Right lobe of liver (tissue), 6 donors: ENCODE data around the gene RHOH. TPM values are rescaled to one million over a fixed set of nuclear protein-coding genes. Genes with fewer than 3 reads are reported as not detected.

Experiments used
- ATAC-seq, 4 donors: fragments of 200-7000 bp; cut with Tn5 transposase; one replicate each; pipeline ENCODE4 v1.9.1; 2020; ENCODE audit warnings: mild to moderate bottlenecking in 4 of 4, moderate library complexity in 4 of 4
- DNase-seq, 3 donors: peaks; one replicate each; pipeline ENCODE4 v3.0.0-alpha.2; 2020
- H3K27ac ChIP-seq, 3 donors: fragments of 200-600 bp; one replicate each; pipeline ENCODE4 v1.8.0; 2022
- H3K27me3 ChIP-seq, 2 donors: fragments of 200-600 bp; one replicate each; pipeline ENCODE4 v1.8.0; 2022
- H3K36me3 ChIP-seq, 4 donors: fragments of 200-600 bp; sonication (generic) in 1 of 4; one replicate each; pipeline versions ENCODE4 v1.5.1 to v1.8.0; 2017 to 2022; ENCODE audit warnings: control low read depth in 1 of 4
- H3K4me1 ChIP-seq, 4 donors: fragments of 200-600 bp; sonication (generic) in 1 of 4; one replicate each; pipeline versions ENCODE4 v1.5.1 to v1.8.0; 2017 to 2022; ENCODE audit warnings: control low read depth in 1 of 4
- H3K4me3 ChIP-seq, 3 donors: fragments of 200-600 bp; one replicate each; pipeline ENCODE4 v1.8.0; 2022
- H3K9me3 ChIP-seq, 4 donors: fragments of 200-600 bp; sonication (generic) in 1 of 4; one replicate each; pipeline versions ENCODE4 v1.5.1 to v1.8.0; 2017 to 2022; ENCODE audit warnings: control low read depth in 1 of 4
- CTCF ChIP-seq, 4 donors: fragments of 200-600 bp in 3 of 4; fragments of 450-650 bp in 1 of 4; IDR thresholded peaks; one replicate each; pipeline versions ENCODE4 v1.5.1 to v1.8.0; 2016 to 2022; ENCODE audit warnings: antibody characterized with exemption in 4 of 4, mild to moderate bottlenecking in 2 of 4
- POLR2A ChIP-seq: fragments of 450-650 bp; IDR thresholded peaks from one replicate; pipeline ENCODE4 v1.6.1; 2017; ENCODE audit warnings: antibody characterized with exemption, mild to moderate bottlenecking
- whole genome bisulfite sequencing: methylation state at CpG from one replicate; pipeline ENCODE4 v1.1.6; 2018; ENCODE audit warnings: low coverage, low lambda C conversion rate; ENCODE audit not compliant: insufficient coverage; ENCODE audit errors: missing lambda C conversion rate; 5-methylcytosine and 5-hydroxymethylcytosine counted together
- intact Hi-C, 2 donors: fragments of 100-400 bp; cut with DNase I; formaldehyde crosslinking; loops; one replicate each; pipeline versions ENCODE4 v1.11.2 to v1.14.1; 2022
- total RNA-seq, 6 experiments: library from RNA; depleted of rRNA in 2 of 6; stranded (reverse); fragments of >200 nt in 2 of 6; fragmentation: NEBNext Ultra II Directional in 3 of 6; extraction: Animal tissue kit (Norgen Biotek cat#: 25700) in 3 of 6; gene quantifications; one replicate each; pipeline versions ENCODE4 v1.1.0 to v1.2.4, GENCODE V29; 2016 to 2023
- donor health status: DM: no; HTN: yes; CAD: no.
- donor health status: DM: no; HTN: no; CAD: no.
- donor health status: DM: no; HTN: no; CAD: no.
- donor health status: DM: no; HTN: yes; CAD: no.
- donor health status: DM: no; HTN: yes; CAD: no.

The RHOH gene
- total RNA-seq, 6 experiments from 2014 or later = 0.25 to 1.2 (median 0.62) TPM

DNA sequence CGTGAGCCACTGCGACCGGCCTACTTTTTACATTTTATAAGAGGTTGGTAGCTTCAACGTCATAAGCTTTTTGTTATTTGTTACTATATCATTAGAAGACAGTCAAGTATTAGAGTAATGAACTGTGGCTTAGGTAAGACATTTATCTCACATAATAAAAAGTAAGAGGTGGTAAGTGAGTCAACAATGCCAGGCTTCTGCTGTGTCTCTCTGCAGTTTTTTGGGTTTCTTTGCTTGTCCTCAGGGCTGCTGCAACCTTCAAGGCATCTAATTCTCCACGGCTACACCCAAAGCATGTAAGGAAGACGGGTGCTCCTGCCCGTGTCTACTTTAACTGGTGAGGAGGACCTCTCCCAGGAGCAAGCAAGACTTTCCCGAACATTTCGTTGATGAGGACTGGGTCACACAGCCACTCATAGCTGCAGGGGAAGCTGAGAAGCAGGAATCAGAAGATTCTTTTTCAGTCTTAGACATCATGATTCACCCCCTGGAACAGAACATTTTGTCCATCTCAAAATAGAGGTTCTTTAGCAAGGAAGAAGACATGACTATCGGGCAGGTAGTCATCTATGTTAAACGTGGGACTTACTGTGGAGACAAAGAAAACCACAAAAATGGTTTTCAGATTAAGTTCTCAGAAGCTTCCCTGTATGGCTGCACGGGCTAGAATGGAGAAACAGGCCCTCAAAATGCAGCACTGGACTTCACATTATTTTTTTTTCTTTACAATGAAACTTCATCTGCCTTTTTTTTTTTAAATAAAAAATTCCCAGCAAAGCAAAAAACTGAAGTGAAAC, 13.0 kb upstream of the RHOH start:
- TF ChIP-seq CTCF (IDR thresholded peaks at IDR 0.05) = no peak
- no peak for TF ChIP-seq POLR2A
- H3K4me3 ChIP-seq = no peak overlapping the region
- no peak overlapping the region for H3K27ac ChIP-seq
- no peaks in the 10 kb centered on the region for H3K27me3 ChIP-seq
- no peaks in the 10 kb centered on the region for H3K9me3 ChIP-seq
- DNase-seq = no peak
- no peaks in the 10 kb centered on the region for H3K36me3 ChIP-seq
- intact Hi-C loops = no loop called here
- WGBS = 78% methylated on average over 10 of the region's 12 CpGs
- no peak for ATAC-seq
- H3K4me1 ChIP-seq = no peaks in the 10 kb centered on the region

DNA sequence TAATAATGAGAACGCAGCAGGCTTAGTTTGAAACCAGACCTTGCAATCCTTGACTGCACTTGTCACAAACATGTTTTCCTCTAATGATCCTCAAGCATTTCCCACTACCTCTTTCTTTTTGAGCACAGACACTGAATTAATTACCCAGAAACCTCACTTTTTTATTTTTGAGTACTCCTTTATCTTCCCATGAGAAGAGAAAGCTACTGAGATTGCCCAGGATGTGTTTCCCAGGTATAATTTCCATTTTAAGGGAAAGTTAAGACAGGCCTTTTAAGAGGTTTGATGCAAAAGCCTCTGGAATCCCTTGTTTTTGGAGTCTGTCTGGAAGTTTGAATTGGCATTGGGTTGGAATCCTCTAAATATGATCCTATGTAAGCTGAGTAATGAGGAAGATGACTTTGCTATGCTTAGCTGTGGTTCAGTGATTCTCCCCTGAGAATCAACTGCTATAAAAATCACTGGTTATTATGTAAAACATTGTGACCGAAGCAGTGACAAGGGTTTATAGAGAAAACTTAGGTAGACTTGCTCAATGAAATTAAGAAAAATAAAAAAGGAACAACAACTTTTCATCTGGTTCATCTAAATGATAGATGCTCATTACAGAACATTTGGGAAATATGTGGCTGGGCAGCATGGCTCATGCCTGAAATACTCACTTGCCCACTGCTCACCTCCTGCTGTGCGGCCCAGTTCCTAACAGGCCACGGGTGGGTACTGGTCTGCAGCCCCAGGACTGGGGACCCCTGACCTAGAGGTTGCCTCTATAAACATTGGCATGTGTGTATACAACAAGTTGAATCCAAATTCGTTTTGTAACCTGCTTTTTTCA, 10.8 kb upstream of the RHOH start:
- intact Hi-C loops = no loop called here
- H3K27ac ChIP-seq = no peak overlapping the region
- H3K9me3 ChIP-seq = no peaks in the 10 kb centered on the region
- H3K4me1 ChIP-seq = peaks cover 0 to 13% (median 5%) of the 10 kb centered on the region in 4 donors
- H3K36me3 ChIP-seq = no peaks in the 10 kb centered on the region
- no peak for DNase-seq
- H3K4me3 ChIP-seq = no peak overlapping the region
- no peak for ATAC-seq
- no peaks in the 10 kb centered on the region for H3K27me3 ChIP-seq
- 68% methylated on average over 3 of the region's 5 CpGs for WGBS
- TF ChIP-seq POLR2A (no peak), CTCF (IDR thresholded peaks at IDR 0.05) (no peak)

DNA sequence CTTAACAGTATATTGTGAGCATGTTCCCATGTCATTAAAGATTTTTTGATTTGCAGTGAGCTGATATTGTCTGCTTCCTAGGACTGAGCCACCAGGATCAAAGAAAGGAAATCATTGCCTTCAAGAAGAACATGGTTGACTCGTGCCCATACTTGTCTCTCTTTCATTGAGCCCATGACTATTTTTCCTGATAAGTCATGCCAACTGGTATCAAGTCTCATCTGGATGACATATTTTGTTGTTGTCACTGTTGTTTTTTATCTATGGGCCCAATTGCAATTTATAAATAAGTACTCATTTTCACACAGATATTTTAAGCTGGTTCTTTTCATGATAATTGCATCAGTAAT, 10.2 kb upstream of the RHOH start:
- intact Hi-C loops = no loop called here
- Histone ChIP-seq H3K4me3 (no peak overlapping the region), H3K4me1 (peaks cover 0 to 13% (median 6%) of the 10 kb centered on the region in 4 donors), H3K27me3 (no peaks in the 10 kb centered on the region), H3K9me3 (no peaks in the 10 kb centered on the region), H3K36me3 (no peaks in the 10 kb centered on the region), H3K27ac (no peak overlapping the region)
- 82% methylated on average over 1 of the region's 1 CpG for WGBS
- ATAC-seq = no peak
- DNase-seq = no peak
- TF ChIP-seq POLR2A = no peak
- TF ChIP-seq CTCF (IDR thresholded peaks at IDR 0.05) = no peak

GRCh38 chr4:40187386-40187906, 9.4 kb upstream of the RHOH start:
- Histone ChIP-seq H3K36me3 (no peaks in the 10 kb centered on the region), H3K27ac (no peak overlapping the region), H3K4me1 (peaks cover 0 to 15% (median 6%) of the 10 kb centered on the region in 4 donors), H3K27me3 (no peaks in the 10 kb centered on the region), H3K9me3 (no peaks in the 10 kb centered on the region), H3K4me3 (no peak overlapping the region)
- 88% methylated on average over 4 of the region's 4 CpGs for WGBS
- TF ChIP-seq POLR2A = no peak
- no peak for TF ChIP-seq CTCF (IDR thresholded peaks at IDR 0.05)
- no peak for ATAC-seq
- DNase-seq = no peak
- intact Hi-C loops = no loop called here
